H4 (cell line): ENCODE results near the gene CTDSPL2. TPM values are rescaled to one million over a fixed set of nuclear protein-coding genes. Genes with fewer than 3 reads are reported as not detected.
"Not testable (repeated sequence)": the region's sequence is repeated elsewhere in the genome, so short reads cannot be mapped to it uniquely, and the experiment has no call there.

ENCODE experiments used
- DNase-seq: peaks from one replicate; pipeline ENCODE4 v3.0.0-alpha.2; 2015; ENCODE audit warnings: low spot score
- total RNA-seq: library from RNA; depleted of rRNA; stranded (reverse); fragments of >200 nt; shearing (Covaris generic); gene quantifications from 2 replicates; pipeline ENCODE4 v1.2.3, GENCODE V29; 2014; rRNA removed

Gene CTDSPL2
- 46.6 and 75.7 TPM in 2 replicates for total RNA-seq

GRCh38 chr15:44426975-44427755 is at the start of gene CTDSPL2:
Gene CTDSPL2 (plus strand): TSS chr15:44427629. CDS start chr15:44459015, 31,386 bp downstream.
- DNase-seq = peak; percentile 98

DNA sequence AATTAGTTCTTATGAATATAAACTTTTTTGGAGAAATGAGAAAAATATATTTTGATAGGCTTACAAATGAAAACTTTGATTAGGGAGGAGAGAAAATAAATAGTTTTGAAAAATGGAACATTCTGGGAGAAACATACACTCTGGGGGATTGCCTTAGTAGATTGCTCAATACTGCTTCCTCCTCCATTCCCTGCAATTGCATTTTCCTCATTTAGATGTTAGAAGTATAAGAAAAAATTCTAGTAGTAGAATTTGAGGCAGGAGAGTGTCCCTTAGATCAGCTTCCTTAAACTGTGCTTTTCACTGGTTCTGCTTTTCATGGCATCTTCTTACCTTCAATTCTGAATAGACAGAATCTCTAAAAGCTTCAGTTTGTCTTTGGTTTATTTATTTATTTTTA is 46.2 kb upstream of the CTDSPL2 start:
- DNase-seq = no peak

DNA sequence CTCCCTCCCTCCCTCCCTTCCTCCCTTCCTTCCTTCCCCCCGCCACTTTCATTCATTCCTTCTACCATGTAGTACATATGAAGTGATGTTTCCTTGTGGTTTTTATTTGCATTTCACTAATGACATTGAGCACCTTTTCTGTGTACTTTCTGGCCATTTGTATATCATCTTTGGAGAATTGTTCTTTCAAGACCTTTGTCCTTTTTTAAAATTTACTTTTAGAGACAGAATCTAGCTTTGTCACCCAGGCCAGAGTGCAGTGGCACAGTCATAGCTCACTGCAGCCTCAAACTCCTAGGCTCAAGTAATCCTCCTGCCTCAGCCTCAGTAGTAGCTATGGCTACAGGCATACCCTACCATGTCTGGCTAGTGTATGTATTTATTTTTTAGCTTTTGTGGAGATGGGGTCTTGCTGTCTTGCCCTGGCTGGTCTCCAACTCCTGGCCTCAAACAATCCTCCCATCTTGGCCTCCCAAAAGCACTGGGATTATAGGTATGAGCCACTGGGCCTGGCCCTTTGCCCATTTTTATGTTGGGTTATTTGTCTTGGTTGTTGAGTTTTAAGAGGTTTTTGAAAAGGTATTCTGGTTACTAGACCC is 42.0 kb upstream of the CTDSPL2 start:
- no peak for DNase-seq

DNA sequence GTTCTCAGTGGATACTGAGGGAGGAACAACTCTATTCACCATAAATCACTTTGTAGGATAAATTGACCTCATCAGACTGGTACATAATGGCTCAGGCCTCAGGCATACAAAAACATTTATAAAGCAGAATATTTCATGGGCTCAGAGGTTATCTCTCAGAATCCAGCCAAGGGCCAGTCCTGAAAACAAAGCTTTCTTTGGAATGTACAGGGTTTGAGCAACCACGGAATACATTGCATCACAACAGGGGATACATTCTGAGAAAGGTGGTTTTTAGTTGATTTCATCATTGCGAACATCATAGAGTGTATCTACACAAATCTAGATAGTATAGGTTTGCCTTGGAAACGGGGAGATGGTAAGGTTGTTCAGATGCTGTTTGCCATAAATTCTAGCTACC is 33.4 kb upstream of the CTDSPL2 start:
- DNase-seq = no peak

GRCh38 chr15:44394562-44394961 is 32.9 kb upstream of the CTDSPL2 start:
- DNase-seq = no peak

GRCh38 chr15:44397869-44398268 is 29.6 kb upstream of the CTDSPL2 start:
- DNase-seq = no peak

DNA sequence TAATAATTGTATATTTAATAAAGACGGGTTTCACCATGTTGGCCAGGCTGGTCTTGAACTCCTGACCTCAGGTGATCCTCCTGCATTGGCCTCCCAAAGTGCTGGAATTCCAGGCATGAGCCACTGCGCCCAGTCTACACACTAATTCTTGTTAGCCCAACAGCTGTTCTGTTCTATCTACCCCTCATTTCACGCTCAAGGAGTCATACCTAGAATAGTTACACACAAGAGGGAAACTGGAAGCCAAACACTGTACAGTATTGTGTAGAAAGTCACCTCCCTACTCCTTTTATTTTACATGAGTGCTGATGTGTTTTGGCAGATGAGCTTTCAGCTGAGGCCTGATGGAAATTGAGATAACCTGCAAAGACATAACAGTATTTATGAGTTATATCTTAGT is 13.4 kb upstream of the CTDSPL2 start:
- DNase-seq = no peak

DNA sequence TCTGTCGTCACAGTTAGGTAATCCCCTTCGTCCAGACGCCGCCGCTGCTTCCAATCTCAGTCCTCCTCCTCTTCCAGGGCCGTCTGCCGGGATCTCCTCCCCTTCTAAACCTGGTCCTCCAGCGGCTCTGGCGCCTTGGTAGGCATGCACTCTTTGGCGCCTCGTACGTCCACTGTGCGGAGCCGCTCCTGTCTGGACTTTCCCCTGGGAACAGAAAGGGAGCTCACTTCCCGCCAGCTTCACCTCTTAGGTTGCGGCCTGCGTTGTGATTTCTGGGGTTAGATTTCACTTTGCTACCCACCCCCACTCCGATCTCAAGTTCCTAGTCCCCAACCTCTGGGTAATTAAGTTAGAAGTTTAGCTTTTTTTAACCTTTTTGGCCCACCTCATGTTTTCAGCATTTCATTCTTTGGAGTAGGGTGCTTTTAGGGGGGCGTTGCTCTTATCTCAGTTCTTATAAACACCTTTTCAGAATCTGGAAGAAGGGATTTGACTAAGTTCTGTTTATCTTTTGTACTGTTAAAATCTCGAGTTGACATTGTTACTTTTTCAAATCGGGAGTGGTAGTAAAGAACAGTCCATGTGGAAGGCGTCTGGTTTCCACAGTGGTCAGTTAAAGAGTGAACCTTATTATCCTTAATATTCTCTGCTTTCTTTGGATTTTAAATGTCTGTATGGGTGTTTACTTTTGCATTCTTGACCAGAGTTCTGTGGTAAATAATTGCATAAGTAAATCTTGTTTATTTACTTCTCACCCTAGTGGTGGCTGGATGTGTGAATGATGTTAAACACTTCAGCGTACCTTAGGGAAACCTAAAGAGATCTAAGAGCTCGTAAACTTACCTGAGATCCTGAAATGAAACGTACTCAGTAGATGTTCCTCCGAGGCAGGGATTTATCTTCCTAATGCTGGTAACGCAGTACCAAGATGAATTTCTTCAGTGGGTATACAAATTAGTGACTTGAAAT is 611 bp downstream of the CTDSPL2 start:
- DNase-seq = peak; percentile 14

DNA sequence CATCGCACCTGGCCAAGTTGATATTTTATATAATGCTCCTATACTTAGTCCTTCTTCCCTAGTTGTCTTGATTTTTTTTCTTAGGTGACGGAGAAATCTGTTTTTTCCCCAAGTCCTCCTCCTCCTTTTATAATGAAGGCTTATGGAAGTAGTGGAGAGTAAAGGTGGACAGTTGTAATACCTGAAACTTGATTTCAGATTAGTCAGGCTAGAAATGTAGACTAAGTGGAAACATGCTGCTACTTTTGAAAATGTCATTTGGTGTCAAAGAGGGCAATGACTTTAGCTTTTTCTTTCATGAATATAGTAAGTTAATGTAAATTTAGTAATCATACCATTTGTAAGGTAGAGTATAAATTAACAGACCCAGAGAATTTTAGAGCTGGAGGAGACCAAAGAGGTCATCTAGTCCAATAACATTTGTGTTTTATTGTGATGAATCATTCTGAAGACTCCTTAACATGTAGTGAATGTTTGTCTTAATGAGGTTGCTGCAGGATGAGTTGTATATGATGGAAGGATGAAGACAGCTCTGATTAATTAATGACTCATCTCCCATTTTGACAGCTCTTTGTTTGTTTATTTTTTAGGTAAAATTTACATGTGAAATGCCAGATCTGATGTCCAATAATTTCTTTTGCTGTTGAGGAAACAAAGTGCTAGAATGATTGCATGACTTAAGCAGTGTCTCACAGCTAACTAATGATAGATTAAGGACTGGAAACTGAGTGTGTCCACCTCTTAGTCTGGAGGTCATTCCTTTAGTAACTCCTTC is 8.7 kb downstream of the CTDSPL2 start:
- no peak for DNase-seq

GRCh38 chr15:44438402-44438801 is 11.0 kb downstream of the CTDSPL2 start:
- DNase-seq = no peak

DNA sequence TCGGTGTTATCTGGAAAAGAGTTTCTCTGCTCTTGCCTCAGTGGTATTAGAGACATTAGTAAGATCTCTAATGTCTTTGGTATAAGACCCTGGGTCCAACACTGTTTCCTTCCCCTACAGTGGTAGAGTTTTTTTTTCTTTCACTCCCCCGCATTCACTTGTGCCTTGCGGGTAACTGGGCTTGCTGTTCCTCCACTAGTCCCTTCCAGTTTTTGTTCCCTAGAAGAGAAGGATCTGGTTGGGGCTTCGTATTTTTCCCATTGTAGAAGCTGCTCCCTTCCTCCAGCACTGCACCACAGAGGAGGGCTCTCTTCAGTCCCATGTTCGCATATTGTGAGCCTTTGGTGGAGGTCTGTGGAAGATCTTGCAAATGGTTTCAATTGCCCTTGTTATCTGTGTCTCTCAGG is 13.7 kb downstream of the CTDSPL2 start:
- DNase-seq = no peak

- DNase-seq = no peak
Observed at GRCh38 chr15:44443515-44443914, 16.1 kb downstream of the CTDSPL2 start.

GRCh38 chr15:44447772-44448376 is 20.4 kb downstream of the CTDSPL2 start:
- DNase-seq = no peak

DNA sequence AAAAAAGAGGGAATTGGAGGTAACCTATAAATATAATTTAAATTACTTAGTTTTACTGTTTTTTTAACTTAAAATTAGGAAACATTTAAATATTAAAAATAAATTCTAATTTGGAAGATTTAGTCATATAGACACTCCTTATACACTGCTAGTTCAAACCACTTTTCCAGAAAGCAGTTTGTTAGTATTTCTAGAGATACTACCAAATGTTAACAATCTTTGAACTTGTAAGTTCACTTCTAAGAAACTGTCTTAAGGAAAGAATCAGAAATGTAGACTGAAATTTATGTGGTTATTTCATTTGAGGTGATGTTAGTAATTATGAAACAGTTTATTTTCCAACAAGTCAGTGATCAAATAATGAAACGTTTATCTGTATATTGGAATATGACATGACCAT is 22.7 kb downstream of the CTDSPL2 start:
- no peak for DNase-seq

- DNase-seq = not testable (repeated sequence)
Observed at GRCh38 chr15:44453578-44454283, 26.3 kb downstream of the CTDSPL2 start.

- DNase-seq = no peak
Observed at GRCh38 chr15:44458429-44458828, 31.0 kb downstream of the CTDSPL2 start.

DNA sequence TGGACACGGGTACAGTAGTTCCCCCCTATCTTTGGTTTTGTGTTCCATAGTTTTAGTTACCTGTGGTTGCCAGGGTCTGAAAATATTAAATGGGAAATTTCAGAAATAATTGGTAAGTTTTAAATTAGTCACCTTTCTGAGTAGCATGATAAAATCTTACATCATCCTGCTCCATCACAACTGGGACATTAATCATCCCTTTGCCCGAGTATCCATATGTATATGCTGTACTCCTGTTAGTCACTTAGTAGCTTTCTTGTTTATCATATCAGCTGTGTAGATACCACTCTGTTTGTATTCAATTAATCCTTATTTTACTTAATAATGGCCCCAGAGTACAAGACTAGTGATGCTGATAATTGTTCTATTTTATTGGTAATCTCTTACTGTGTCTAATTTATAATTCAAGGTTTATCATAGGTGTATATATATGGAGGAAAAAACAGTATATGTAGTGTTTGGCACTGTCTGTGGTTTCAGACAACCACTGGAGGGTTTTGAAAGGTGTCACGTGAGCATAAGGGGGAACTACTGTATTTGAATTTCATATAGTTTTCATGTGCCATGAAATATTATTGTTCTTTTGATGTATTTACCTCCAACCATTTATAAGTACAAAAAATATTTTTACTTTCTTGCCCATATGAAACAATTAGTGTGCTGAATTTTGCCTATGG is 41.4 kb downstream of the CTDSPL2 start:
- no peak for DNase-seq

DNA sequence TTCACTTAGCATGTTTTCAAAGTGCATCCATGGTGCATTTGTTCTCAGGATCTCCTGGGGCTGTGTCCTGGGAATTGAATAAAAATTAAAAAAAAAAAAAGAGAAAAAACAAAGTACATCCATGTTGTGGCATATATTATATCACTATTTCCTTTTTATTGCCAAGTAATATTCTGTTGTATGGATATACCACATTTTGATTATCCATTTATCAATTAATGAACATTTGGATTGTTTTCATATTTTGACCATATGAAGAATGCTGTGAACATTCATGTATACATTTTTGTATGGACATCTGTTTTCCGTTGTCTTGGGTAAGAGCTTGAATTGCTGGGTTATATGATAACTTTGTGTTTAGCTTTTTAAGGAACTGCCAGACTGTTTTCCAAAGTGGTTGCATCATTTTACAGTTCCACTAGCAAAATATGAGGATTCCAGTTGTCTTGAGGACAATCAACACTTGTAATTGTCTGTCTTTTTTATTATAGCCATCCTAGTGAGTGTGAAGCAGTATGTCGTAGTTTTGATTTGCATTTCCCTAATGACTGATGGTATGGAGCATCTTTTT is 44.5 kb downstream of the CTDSPL2 start:
- DNase-seq = no peak

- no peak for DNase-seq
Observed at GRCh38 chr15:44479343-44479742, 51.9 kb downstream of the CTDSPL2 start.
